GM19043 (cell line): ENCODE measurements around the gene SPATA9.
A peak's percentile ranks its signal among the peaks of the same experiment; 100 is the strongest.

Source experiments
- ATAC-seq: cut with Tn5 transposase; IDR thresholded peaks from one replicate; pipeline ENCODE4 v1.9.1; 2021; ENCODE audit warnings: low read depth; ENCODE audit not compliant: unreplicated experiment

Gene SPATA9

GRCh38 chr5:95621839-95622629 lies 60.8 kb downstream of the SPATA9 start:
- ATAC-seq: no peak

GRCh38 chr5:95620870-95621838 lies 61.6 kb downstream of the SPATA9 start:
- peak; percentile 42 for ATAC-seq

- peak; percentile 69 for ATAC-seq
These were observed 62.5 kb downstream of the SPATA9 start, which contains the start of gene GPR150 for GRCh38 chr5:95620030-95620869. Gene GPR150 (plus strand): TSS chr5:95620087. CDS start chr5:95620276, 189 bp downstream.

GRCh38 chr5:95619514-95620029 lies 63.2 kb downstream of the SPATA9 start:
- ATAC-seq: no peak

GRCh38 chr5:95619096-95619495 lies 63.7 kb downstream of the SPATA9 start:
- ATAC-seq: no peak

GRCh38 chr5:95617057-95617456 lies 65.7 kb downstream of the SPATA9 start:
- no peak for ATAC-seq

- ATAC-seq: peak; percentile 56
These were observed 67.7 kb downstream of the SPATA9 start for GRCh38 chr5:95615164-95615467.

- ATAC-seq: no peak
These were observed 69.3 kb downstream of the SPATA9 start for GRCh38 chr5:95613514-95613913.

GRCh38 chr5:95611396-95611795 lies 71.4 kb downstream of the SPATA9 start:
- no peak for ATAC-seq

GRCh38 chr5:95610546-95610945 lies 72.2 kb downstream of the SPATA9 start:
- no peak for ATAC-seq

- ATAC-seq: no peak
These were observed 73.1 kb downstream of the SPATA9 start for GRCh38 chr5:95609711-95610110.
